OCI-LY7 (cell line): ENCODE measurements around the gene MET.

ENCODE experiments used
- CTCF ChIP-seq: fragments of 200-600 bp; sonication (generic); conservative IDR thresholded peaks from 2 replicates; pipeline ENCODE4 v1.5.1; 2014; ENCODE audit warnings: mild to moderate bottlenecking, antibody characterized with exemption, low read length, moderate library complexity, mixed read lengths
- EZH2phosphoT487 ChIP-seq: fragments of 200-600 bp; sonication (generic); IDR thresholded peaks from 2 replicates; pipeline ENCODE4 v1.6.1; 2018; ENCODE audit warnings: low read depth, borderline replicate concordance, mild to moderate bottlenecking, mixed run types, antibody characterized with exemption, low read length, moderate library complexity, mixed read lengths

- TF ChIP-seq CTCF, result no peak
- no peak for TF ChIP-seq EZH2phosphoT487
These were observed 115.9 kb downstream of the MET start for GRCh38 chr7:116787881-116788280.
